Measurements from ENCODE around the gene USO1. TPM values are rescaled to one million over a fixed set of nuclear protein-coding genes. Genes with fewer than 3 reads are reported as not detected.
A peak's percentile ranks its signal among the peaks of the same experiment; 100 is the strongest.
"Not testable (repeated sequence)": the region's sequence is repeated elsewhere in the genome, so short reads cannot be mapped to it uniquely, and the experiment has no call there.

USO1 gene, protein sequence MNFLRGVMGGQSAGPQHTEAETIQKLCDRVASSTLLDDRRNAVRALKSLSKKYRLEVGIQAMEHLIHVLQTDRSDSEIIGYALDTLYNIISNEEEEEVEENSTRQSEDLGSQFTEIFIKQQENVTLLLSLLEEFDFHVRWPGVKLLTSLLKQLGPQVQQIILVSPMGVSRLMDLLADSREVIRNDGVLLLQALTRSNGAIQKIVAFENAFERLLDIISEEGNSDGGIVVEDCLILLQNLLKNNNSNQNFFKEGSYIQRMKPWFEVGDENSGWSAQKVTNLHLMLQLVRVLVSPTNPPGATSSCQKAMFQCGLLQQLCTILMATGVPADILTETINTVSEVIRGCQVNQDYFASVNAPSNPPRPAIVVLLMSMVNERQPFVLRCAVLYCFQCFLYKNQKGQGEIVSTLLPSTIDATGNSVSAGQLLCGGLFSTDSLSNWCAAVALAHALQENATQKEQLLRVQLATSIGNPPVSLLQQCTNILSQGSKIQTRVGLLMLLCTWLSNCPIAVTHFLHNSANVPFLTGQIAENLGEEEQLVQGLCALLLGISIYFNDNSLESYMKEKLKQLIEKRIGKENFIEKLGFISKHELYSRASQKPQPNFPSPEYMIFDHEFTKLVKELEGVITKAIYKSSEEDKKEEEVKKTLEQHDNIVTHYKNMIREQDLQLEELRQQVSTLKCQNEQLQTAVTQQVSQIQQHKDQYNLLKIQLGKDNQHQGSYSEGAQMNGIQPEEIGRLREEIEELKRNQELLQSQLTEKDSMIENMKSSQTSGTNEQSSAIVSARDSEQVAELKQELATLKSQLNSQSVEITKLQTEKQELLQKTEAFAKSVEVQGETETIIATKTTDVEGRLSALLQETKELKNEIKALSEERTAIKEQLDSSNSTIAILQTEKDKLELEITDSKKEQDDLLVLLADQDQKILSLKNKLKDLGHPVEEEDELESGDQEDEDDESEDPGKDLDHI
- polyA plus RNA-seq (ENCODE audit: insufficient read length in 4 of 4) = 10 to 100 TPM; 75.4 to 97.6 (median 87.9) TPM

DNA sequence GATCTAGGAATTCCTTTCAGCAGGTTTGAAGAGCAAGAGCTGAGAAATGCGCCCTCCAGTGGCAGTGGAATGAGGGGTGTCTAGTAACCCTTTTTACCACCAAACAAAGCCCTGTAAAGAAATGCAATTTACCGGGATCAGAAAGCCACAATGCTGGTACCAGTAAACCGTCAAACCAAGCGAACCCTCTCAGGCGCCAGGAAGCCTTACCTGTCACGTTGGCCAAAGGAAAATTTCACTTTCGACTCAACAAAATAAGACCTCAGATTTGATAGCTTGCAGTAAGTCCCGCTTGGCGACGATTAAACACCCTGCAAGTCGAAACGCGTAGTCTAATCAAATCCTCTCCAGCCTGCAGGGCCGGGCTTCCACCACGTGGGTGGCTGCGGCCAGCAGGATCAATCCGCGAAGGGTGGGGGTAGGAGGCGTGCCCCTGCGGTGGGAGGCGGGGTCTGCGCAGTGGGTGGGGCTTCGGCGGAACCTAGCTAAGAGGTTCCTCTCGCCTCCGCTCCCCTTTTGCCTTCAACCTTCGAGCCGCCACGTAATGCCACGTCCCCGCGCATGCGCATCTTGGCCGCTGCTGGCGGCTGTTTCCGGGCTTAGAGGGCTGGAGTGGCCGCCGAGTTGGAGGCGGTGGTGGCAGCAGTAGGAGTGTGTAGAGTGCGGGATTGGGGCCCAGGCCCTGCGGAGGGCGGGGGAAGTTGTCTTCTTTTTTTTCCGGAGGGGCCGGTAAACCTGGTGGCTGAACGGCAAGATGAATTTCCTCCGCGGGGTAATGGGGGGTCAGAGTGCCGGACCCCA is at the start of gene USO1:
Gene USO1 (plus strand): TSS at position 512 of the 801 bp plus-strand sequence. CDS start 243 bp downstream, at position 755.
- DNase-seq (ENCODE audit: low read depth in 4 of 4, low spot score in 3 of 4) = peak; percentile 96 to 97 (median 97)

DNA sequence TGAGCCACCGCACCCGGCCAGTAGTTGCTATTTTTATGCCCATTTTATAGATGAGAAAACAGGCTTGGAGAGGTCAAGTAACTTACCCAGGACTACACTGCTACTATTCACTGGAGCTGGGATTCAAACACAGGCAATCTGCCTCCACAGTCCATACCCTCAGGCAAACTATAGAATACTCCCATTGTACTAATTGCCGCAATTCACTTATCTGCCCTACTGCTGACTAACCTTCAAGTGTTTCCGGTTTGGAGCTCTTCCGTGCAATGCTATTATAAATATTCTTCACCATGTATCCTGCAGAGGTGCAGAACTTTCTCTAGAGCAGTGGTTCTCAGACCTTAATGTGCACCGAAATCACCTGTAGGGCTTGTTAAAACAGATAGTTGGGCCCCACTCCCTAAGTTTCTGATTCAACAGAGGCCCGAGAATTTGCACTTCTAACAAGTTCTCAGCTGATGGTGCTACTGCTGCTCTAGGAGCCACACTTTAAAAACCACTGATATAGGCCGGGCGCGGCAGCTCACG is 49.3 kb upstream of the USO1 start:
- no peak for DNase-seq (ENCODE audit: low read depth in 4 of 4, low spot score in 3 of 4)

DNA sequence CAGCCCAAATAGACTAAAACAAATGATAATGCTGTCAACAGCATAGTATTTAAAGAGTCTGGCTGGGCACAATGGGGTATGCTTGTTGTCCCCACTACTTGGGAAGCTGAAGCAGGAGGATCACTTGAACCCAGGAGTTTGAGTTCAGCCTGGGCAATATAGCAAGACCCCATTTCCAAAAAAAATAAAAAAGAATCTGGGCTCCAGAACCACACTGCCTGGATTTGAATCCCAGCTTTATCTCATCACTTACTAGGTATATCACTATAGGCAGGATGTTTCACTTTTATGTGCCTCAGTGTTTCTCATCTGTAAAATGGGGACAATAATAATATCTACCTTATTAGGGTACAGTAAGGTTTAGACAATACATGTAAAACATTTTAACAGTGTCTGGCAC is 45.9 kb upstream of the USO1 start:
- DNase-seq (ENCODE audit: low read depth in 4 of 4, low spot score in 3 of 4) = no peak

DNA sequence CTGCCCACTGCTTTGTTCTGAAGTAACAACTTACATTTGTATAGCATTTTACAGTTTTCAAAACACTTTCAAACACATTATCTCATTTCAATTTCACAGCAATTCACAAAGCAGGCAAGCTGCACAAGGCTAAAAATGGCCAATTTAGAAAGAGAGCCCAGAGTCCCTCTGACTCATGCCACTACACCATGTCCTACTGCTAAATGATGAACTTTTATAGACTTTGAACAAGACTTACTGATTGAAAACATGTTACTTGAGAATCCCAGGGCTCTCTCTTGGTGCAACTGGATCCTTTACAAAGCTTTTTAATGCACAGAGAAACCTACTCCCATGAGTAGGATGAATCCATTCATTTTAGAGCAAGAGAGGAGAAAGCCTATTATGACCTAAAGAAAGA is 45.4 kb upstream of the USO1 start:
- no peak for DNase-seq (ENCODE audit: low read depth in 4 of 4, low spot score in 3 of 4)

DNA sequence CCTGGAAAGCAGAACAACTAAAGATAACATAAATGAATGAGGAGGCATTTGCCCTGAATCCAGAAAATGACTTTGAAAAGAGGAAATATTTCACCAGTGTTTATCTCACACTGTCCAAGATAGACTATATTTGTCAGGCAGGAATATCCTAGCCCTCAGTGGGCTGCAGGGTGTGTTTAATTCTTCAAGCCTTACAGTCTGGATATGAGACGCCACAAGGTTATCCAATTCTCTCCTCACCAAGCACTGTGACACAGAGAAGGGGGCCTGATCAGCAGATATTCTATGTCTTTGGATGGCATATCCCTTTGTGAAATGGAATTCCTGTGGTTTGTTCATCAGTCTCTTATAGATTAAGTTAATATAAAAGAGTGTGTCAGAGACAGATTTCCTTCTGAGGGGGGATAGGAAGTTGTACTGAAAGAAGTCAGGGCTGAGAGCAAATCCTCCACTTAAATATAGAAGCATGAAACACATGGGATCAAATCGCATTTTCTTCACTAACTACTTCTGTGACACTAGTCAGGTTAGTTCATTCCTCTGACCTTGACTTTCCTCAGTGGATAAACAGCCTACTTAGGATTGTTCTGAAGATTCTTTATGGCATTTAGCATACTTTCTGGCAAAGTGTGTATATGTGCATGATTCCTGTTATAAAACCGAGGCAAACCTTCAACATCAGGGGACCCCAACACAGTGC is 44.4 kb upstream of the USO1 start:
- no peak for DNase-seq (ENCODE audit: low read depth in 4 of 4, low spot score in 3 of 4)

DNA sequence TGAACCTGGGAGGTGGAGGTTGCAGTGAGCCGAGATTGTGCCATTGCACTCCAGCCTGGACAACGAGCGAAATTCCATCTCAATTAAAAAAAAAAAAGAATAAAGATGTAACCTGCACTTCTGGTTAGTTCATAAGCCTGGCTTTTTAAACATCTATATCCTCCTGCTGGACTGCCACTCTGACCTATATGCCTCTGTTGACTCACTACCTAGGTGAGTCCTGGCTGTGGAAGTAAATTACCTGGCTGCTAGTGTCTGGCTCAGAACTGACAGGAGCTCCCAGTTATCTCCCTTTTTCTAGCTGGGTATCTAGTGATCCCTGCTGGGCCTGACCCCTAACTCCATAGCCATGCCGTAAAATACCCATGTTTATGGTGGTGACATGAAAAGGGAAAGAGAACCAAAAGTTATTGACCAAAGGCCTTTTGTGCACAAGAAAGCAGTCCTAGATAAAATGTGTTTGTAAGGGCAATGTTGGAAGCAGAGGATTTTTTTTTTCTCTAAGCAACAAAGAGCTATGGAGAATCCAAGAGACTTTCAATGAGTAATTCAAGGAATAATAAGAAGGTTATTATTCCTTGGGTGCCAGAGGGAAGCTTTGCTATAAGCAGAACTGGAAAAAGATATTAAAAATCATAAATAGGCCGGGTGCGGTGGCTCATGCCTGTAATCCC is 40.8 kb upstream of the USO1 start:
- DNase-seq (ENCODE audit: low read depth in 4 of 4, low spot score in 3 of 4) = no peak

DNA sequence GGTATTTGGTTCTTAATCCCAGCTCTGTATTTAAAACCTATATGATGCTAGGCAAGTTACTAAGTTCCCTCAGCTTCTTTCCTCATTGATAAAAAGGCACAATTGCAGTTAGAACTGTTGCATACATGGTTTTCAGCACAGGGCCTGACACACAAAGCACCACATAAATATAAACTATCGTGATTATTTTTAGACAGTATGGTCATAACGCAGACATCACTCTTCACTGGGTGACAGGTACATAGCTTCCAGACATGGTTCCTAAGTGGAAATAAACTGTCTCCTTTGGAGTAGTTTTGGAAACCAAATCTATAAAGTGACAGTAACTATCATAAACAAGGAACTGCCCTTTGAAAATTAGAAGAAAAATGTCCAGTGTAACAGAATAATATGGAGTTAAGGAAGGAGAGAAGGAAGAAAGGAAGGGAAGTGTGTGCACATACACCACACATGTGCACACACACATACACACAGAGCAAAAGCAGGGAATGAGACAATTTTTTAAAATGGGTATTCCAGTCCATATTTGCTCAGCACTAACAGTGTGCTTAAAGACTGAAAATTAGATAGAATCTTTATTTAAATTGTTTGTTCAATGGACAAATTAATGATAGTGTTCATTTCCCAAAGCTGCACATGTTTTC is 38.7 kb upstream of the USO1 start:
- DNase-seq (ENCODE audit: low read depth in 4 of 4, low spot score in 3 of 4) = no peak

DNA sequence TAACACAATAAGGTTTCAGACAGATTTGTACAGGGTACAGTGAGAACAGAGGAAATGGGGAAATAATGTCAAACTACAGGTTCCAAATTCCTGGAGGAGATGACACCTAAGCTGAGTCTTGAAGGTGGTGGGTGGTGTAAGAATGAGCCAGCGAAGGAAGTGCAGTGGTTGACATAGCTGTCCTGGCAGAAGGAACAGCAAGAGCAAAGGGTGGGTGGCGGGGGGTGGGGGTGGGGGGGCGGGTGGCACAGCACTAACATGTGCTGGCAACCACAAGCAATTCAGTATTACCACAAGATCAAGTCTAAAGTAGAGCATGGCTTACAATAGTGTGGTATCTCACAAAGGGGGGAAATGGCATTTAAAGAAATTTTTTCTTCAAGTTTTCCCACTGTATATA is 38.0 kb upstream of the USO1 start:
- DNase-seq (ENCODE audit: low read depth in 4 of 4, low spot score in 3 of 4) = no peak

DNA sequence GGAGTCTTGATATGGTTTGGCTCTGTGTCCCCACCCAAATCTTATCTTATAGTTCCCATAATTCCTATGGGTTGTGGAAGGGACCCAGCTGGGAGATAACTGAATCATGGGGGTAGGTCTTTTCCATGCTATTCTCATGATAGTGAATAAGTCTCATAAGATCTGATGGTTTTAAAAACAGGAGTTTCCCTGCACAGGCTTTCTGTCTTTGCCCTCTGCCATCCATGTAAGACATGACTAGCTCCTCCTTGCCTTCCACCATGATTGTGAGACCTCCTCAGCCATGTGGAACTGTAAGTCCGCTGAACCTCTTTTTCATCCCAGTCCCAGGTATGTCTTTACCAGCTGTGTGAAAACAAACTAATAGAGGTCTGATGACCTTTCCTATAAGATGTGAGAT is 37.3 kb upstream of the USO1 start:
- not testable (repeated sequence) for DNase-seq (ENCODE audit: low read depth in 4 of 4, low spot score in 3 of 4)

DNA sequence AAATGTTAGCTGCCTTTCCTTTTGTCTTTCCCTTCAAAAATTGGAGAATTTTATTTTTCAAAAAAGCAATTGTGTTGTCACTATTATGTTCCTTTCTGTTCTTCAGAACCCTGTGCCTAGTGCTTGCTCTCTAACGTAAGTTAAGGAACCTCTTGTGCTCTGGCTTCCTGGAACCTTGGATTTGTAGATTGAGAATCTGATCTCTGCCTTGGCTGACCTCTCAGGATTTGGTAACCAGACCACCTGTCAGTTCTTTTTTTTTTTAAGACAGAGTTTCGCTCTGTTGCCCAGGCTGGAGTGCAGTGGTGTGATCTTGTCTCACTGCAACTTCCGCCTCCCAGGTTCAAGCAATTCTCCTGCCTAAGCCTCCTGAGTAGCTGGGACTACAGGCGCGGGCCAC is 32.3 kb upstream of the USO1 start:
- DNase-seq (ENCODE audit: low read depth in 4 of 4, low spot score in 3 of 4) = not testable (repeated sequence)

DNA sequence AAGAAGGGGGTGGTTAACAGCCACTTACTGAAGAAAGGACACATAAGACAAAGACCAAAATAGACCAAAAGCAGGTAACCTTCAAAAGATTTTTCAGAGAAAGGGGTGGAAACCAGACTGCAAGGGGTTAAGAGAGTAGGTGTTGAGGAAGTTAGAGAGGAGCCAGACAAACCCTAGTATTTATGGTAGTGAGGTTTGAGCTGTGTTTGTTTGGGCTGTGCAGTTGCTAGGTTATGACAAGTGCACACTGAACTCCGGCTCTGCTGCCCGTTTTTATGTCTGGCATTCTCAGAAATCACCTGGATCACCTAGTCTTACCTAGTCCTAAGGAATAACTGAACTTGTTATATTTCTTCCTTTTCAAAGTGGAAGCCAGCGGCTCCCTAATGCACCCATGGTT is 28.3 kb upstream of the USO1 start:
- DNase-seq (ENCODE audit: low read depth in 4 of 4, low spot score in 3 of 4) = no peak

DNA sequence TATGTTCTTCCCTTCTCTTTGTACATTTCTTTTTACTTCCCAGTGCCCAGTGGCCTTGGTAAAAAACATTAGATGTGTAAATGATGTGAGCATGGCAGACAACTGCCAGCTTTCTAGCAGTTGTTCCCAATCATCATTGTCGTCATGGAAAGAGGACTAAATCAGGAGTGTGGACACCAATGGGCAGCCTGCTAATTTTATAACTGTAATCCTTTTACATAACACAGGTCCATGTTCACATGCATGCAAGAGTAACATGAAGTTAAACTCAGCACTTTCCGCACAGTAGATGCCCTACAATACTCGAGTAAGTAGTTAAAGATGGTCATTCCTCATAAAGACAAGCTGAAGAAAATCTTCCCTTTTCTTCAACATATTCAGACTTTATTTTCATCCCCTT is 27.8 kb upstream of the USO1 start:
- DNase-seq (ENCODE audit: low read depth in 4 of 4, low spot score in 3 of 4) = no peak

DNA sequence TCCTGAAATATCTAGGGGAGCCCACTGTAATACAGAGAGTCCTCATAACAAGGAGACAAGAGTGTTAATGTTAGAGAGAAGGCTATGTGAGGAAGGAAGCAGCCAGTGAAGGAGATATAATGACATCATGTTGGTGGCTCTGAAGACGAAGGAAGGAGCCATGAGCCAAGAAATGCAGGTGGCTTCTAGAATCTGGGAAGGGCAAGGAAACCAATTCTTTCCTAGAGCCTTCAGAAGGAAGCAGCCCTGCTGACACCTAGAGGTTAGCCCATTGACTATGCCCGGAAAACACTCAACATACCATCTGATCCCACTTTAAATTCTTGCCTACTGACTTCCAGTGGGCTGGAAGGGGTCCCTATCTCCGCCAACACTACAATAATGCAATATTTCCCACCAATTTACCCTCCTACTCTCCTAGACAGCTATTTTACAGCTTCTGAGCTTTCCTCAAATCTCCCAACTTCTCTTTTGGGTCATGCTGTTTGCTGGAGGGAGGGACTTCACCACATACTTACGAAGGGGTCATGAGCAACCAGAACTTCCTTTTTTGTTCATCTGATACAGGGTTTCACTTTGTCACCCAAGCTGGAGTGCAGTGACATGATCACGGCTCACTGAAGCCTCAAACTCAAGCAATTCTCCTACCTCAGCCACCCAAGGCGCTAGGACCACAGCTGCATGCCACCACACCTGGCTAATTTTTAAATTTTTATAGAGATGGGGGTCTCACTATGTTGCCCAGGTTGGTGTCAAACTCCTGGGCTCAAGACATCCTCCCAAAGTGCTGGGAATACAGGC is 26.0 kb upstream of the USO1 start:
- DNase-seq (ENCODE audit: low read depth in 4 of 4, low spot score in 3 of 4) = no peak

DNA sequence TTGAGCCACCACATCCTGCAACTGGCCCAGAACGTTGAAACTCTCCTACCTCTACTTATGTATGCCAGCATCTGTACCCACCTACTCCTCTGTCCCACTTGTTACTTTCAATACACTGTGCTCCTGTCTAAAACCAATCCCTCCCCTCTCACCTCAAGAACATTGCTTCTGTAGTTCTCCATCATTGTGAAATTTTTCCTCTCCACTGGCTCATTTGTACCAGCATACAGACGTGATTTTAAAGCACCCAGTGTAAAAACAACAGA is 25.5 kb upstream of the USO1 start:
- no peak for DNase-seq (ENCODE audit: low read depth in 4 of 4, low spot score in 3 of 4)

DNA sequence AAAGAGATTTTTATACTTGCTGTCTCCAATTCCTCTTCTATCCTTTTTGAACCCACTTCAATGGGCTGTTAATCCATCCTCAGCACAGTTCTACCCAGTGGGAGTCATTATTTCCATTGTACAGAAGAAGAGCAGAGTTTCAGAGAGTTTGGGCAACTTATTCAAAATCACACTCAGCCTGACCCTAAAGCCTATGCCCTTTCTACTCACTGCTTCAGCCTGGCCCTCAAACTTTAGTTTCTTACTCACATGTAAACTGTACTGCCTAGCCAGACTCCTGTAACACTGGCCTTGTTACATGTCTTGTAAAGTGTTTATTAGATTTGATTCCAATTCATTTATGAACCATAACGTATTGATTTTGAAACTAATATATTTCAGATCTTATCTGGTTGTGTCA is 25.1 kb upstream of the USO1 start:
- DNase-seq (ENCODE audit: low read depth in 4 of 4, low spot score in 3 of 4) = no peak

DNA sequence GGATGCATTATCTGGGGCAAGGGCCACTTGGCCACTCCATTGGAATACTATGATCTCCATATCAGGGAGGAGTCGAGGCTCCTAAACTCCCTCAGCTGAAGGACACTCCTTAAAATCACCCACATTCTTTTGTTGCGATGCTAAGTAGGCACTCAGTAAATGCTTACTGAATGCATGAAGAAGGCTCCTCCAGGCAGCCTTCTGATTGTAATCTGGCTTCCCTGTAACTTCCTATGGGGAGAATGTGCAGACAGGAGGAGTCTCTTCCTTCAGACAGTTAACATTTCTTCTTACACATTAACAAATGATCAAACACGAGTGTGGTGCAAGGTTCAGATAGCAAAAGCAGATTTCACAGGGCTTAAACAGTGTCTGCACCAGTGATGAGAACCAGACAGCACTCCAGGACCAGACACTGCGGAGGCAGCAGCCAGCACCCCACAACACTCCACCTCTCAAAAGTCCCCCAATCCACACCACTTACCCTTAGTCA is 21.4 kb upstream of the USO1 start:
- no peak for DNase-seq (ENCODE audit: low read depth in 4 of 4, low spot score in 3 of 4)

DNA sequence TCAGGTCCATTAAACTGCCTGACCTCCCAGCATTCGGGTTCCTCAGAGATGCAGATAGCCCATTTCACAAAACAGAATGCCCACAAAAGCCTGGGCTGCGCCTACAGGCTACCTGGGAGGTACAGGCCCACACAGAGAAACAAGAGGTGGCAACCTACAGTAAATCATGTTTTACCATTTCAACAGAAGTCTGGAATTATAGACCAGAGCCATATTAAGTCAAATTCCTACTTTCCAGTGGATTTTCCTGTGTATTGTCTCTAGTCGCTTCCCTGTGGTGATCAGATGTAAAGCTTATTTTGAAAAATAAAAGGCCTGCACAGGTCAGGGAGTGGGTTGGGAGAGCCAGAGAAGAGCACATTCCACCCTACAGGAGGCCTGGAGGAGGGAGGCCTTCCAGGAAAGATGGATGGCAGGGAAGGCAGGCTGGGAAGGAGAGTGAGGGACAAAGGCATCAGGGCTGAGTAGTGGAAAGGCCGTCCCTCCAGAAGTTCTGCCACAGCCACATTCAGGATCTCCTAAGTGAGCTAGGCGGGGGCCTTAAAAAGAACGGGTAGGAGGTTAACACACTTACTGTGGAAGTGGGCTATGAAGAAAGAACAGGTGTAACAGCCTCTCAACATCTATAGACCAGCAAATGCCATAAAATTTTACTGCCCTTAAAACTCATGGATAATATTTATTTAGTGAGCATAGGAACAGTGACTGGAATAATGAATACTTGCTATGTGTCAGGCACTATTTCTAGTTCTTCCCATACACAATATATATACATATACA is 19.0 kb upstream of the USO1 start:
- DNase-seq (ENCODE audit: low read depth in 4 of 4, low spot score in 3 of 4) = no peak

Data from left renal pelvis (tissue), 4 donors.